KMS-11 (cell line): ENCODE measurements around the gene PLP2.

Experiments
- H2AFZ ChIP-seq: fragments of 200-600 bp; sonication (generic); 2 replicates; pipeline ENCODE4 v1.6.1; 2016; ENCODE audit warnings: antibody characterized with exemption, mixed run types, low read depth
- H3K27ac ChIP-seq: fragments of 200-600 bp; sonication (generic); 2 replicates; pipeline ENCODE4 v1.6.1; 2016; ENCODE audit warnings: mild to moderate bottlenecking, mixed run types
- H3K27me3 ChIP-seq: fragments of 200-600 bp; sonication (generic); 2 replicates; pipeline ENCODE4 v1.6.1; 2017; ENCODE audit warnings: mild to moderate bottlenecking, low read depth, mixed run types, moderate library complexity; ENCODE audit not compliant: insufficient read depth
- H3K36me3 ChIP-seq: fragments of 200-600 bp; sonication (generic); 2 replicates; pipeline ENCODE4 v1.6.1; 2017; ENCODE audit warnings: mild to moderate bottlenecking, mixed run types; ENCODE audit not compliant: insufficient read depth
- H3K4me1 ChIP-seq: fragments of 200-600 bp; sonication (generic); 2 replicates; pipeline ENCODE4 v1.6.1; 2016; ENCODE audit warnings: mild to moderate bottlenecking, low read depth, mixed run types; ENCODE audit not compliant: poor library complexity, severe bottlenecking
- H3K4me2 ChIP-seq: fragments of 200-600 bp; sonication (generic); 2 replicates; pipeline ENCODE4 v1.7.0; 2016; ENCODE audit warnings: mild to moderate bottlenecking, mixed run types
- H3K4me3 ChIP-seq: fragments of 200-600 bp; sonication (generic); IDR thresholded peaks from 2 replicates; pipeline ENCODE4 v1.6.1; 2017; ENCODE audit warnings: low read depth, low read length, mixed read lengths; ENCODE audit not compliant: insufficient read depth
- H3K79me2 ChIP-seq: fragments of 200-600 bp; sonication (generic); 2 replicates; pipeline ENCODE4 v1.6.1; 2016; ENCODE audit warnings: low read depth, mixed run types; ENCODE audit not compliant: insufficient read depth
- H3K9ac ChIP-seq: fragments of 200-600 bp; sonication (generic); 2 replicates; pipeline ENCODE4 v1.6.1; 2016; ENCODE audit warnings: mild to moderate bottlenecking, mixed run types
- H4K20me1 ChIP-seq: fragments of 200-600 bp; sonication (generic); 2 replicates; pipeline ENCODE4 v1.6.1; 2016; ENCODE audit warnings: mild to moderate bottlenecking, mixed run types; ENCODE audit not compliant: insufficient read depth
- CTCF ChIP-seq: fragments of 200-600 bp; sonication (generic); conservative IDR thresholded peaks from 2 replicates; pipeline ENCODE4 v1.6.1; 2017; ENCODE audit warnings: low read depth, mild to moderate bottlenecking, antibody characterized with exemption, low read length, moderate library complexity, mixed read lengths

PLP2 gene

DNA sequence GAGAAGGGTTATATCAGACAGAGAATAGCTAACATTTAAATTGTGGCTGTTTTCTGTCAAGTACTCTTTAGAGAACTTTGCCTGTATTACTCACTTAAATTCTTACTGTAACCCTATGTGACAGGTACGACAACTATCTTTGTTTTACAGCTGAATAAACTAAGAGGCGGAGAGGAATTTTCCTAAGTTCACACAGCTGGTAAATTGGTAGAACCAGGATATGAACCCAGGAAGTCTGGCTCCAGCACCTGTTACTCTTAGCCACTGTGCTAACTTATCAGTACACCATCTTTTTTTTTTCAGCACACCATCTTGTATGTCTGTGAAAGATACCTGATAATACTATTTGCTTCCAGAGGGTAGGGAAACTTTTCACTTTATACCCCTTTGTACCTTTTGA, 30.3 kb downstream of the PLP2 start:
- no peaks in the 10 kb centered on the region for H3K36me3 ChIP-seq
- H3K4me2 ChIP-seq, result no peak overlapping the region
- no peak overlapping the region for H3K27ac ChIP-seq
- no peaks in the 10 kb centered on the region for H4K20me1 ChIP-seq
- no peak overlapping the region for H3K9ac ChIP-seq
- H3K79me2 ChIP-seq, result no peaks in the 10 kb centered on the region
- peaks cover 5% of the 10 kb centered on the region; the same call in 1 of the 2 replicates for H3K27me3 ChIP-seq
- no peak overlapping the region for H2AFZ ChIP-seq
- TF ChIP-seq CTCF, result no peak
- H3K4me3 ChIP-seq, result no peak overlapping the region
- H3K4me1 ChIP-seq, result no peaks in the 10 kb centered on the region

- Histone ChIP-seq H3K27ac (no peak overlapping the region), H3K4me3 (no peak overlapping the region), H3K36me3 (no peaks in the 10 kb centered on the region), H3K4me2 (no peak overlapping the region), H2AFZ (no peak overlapping the region), H4K20me1 (no peaks in the 10 kb centered on the region), H3K27me3 (no peaks in the 10 kb centered on the region), H3K4me1 (no peaks in the 10 kb centered on the region), H3K79me2 (no peaks in the 10 kb centered on the region), H3K9ac (no peak overlapping the region)
- TF ChIP-seq CTCF, result no peak
Observed at GRCh38 chrX:49203536-49203935, 31.8 kb downstream of the PLP2 start.

- Histone ChIP-seq H3K4me2 (no peak overlapping the region), H4K20me1 (no peaks in the 10 kb centered on the region), H3K9ac (no peak overlapping the region), H3K4me1 (no peaks in the 10 kb centered on the region), H3K27ac (no peak overlapping the region), H3K4me3 (no peak overlapping the region), H2AFZ (no peak overlapping the region), H3K36me3 (no peaks in the 10 kb centered on the region), H3K79me2 (no peaks in the 10 kb centered on the region), H3K27me3 (no peaks in the 10 kb centered on the region)
- no peak for TF ChIP-seq CTCF
Observed at GRCh38 chrX:49204017-49204416, 32.3 kb downstream of the PLP2 start.

DNA sequence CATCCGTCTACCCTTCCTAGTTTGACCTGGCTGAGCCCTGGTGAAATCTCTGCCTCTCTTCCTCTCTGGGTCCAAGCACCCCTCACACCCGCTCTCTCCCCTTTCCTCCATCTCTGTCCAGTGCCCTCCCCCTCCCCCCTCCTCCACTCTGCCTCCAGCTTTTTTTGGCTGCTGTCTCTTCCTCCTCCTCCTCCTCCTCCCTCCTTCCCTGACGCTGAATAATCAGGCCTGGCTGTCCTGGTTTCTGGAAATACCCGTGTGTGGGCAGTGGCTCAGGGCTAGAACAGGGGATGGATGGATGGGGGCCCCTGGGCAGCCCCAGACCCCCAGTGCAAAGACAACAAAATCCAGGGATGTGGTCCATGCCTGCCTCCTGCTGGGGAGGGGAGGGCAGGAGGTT, 33.0 kb downstream of the PLP2 start:
- H3K27ac ChIP-seq, result no peak overlapping the region
- H3K4me3 ChIP-seq, result no peak overlapping the region
- H3K4me2 ChIP-seq, result no peak overlapping the region
- no peaks in the 10 kb centered on the region for H3K4me1 ChIP-seq
- no peaks in the 10 kb centered on the region for H4K20me1 ChIP-seq
- no peaks in the 10 kb centered on the region for H3K79me2 ChIP-seq
- no peaks in the 10 kb centered on the region for H3K27me3 ChIP-seq
- no peaks in the 10 kb centered on the region for H3K36me3 ChIP-seq
- no peak for TF ChIP-seq CTCF
- H2AFZ ChIP-seq, result no peak overlapping the region
- no peak overlapping the region for H3K9ac ChIP-seq

GRCh38 chrX:49205443-49205842, 33.7 kb downstream of the PLP2 start:
- Histone ChIP-seq H3K4me1 (no peaks in the 10 kb centered on the region), H3K9ac (no peak overlapping the region), H3K27me3 (no peaks in the 10 kb centered on the region), H4K20me1 (no peaks in the 10 kb centered on the region), H3K27ac (no peak overlapping the region), H3K79me2 (no peaks in the 10 kb centered on the region), H3K36me3 (no peaks in the 10 kb centered on the region), H2AFZ (no peak overlapping the region), H3K4me2 (no peak overlapping the region), H3K4me3 (no peak overlapping the region)
- TF ChIP-seq CTCF, result no peak
